Endothelial cell of umbilical vein (primary cell): ENCODE data around the gene SLTM. TPM values are rescaled to one million over a fixed set of nuclear protein-coding genes. Genes with fewer than 3 reads are reported as not detected.

ENCODE experiments used
- BruUV-seq: library from RNA; stranded (reverse); fragments of 400-500 nt; replicated peaks from 2 replicates; lab custom pipeline; 2021; lab: Mats Ljungman, UMichigan
- CTCF ChIA-PET: fragments of 300-600, 350-600 bp; sonication (Branson Sonifier 250); formaldehyde crosslinking; loops from one replicate; lab custom pipeline; 2021; ENCODE audit warnings: antibody characterized with exemption, inconsistent platforms; lab: Charles Lee
- POLR2A ChIA-PET: fragments of 300-600, 350-600 bp; sonication (Branson Sonifier 250); formaldehyde crosslinking; loops from one replicate; lab custom pipeline; 2021; ENCODE audit warnings: antibody characterized with exemption, inconsistent platforms; lab: Charles Lee
- DNase-seq: peaks from one replicate; pipeline ENCODE4 v3.0.0-alpha.2; 2011; ENCODE audit warnings: low read depth, low spot score
- FAIRE-seq: peaks from 2 replicates; lab custom pipeline; 2011; peaks lifted over from hg19 to GRCh38; lab: Jason Lieb, UNC
- H2AFZ ChIP-seq: 2 replicates; pipeline ENCODE4 v1.6.0; 2012; ENCODE audit warnings: low read depth, low read length, control low read depth, inconsistent platforms
- H3K27ac ChIP-seq: 2 replicates; pipeline ENCODE4 v1.5.1; 2011; ENCODE audit warnings: low read depth, mild to moderate bottlenecking, control low read depth, low read length, moderate library complexity; ENCODE audit not compliant: insufficient read depth
- H3K27me3 ChIP-seq, 2 experiments: 2 replicates each; pipeline versions ENCODE4 v1.6.0 to v1.6.1; 2011; ENCODE audit warnings: low read length in 2 of 2, mixed read lengths in 1 of 2; ENCODE audit not compliant: control insufficient read depth in 2 of 2, insufficient read depth in 2 of 2
- H3K36me3 ChIP-seq, 2 experiments: 2 replicates in 1 of 2; 3 replicates in 1 of 2; pipeline ENCODE4 v1.5.1; 2011; ENCODE audit warnings: low read length in 2 of 2, mild to moderate bottlenecking in 1 of 2, moderate library complexity in 1 of 2; ENCODE audit not compliant: control insufficient read depth in 2 of 2, insufficient read depth in 2 of 2; ENCODE audit errors: extremely low read depth in 1 of 2
- H3K4me1 ChIP-seq: 3 replicates; pipeline ENCODE4 v1.5.1; 2011; ENCODE audit warnings: mild to moderate bottlenecking, low read length; ENCODE audit not compliant: control insufficient read depth, insufficient read depth; ENCODE audit errors: extremely low read depth
- H3K4me2 ChIP-seq: 2 replicates; pipeline ENCODE4 v1.6.1; 2011; ENCODE audit warnings: low read length, control low read depth, mixed read lengths; ENCODE audit not compliant: insufficient read depth
- H3K4me3 ChIP-seq, 3 experiments: fragments of 200-600 bp in 1 of 3; sonication (generic), shearing (Covaris generic) in 1 of 3; replicated peaks in 1 of 3; 2 replicates each; pipeline ENCODE4 v1.5.1; 2011 to 2016; ENCODE audit warnings: control low read depth in 3 of 3, low read length in 3 of 3, mild to moderate bottlenecking in 2 of 3, inconsistent platforms in 1 of 3, low read depth in 1 of 3, moderate library complexity in 1 of 3; ENCODE audit not compliant: insufficient read depth in 1 of 3
- H3K79me2 ChIP-seq: 2 replicates; pipeline ENCODE4 v1.6.0; 2012; ENCODE audit warnings: low read length, inconsistent platforms; ENCODE audit not compliant: control insufficient read depth, insufficient read depth
- H3K9ac ChIP-seq: replicated peaks from 2 replicates; pipeline ENCODE3; 2011; ENCODE audit warnings: low read length, control low read depth; ENCODE audit not compliant: insufficient read depth; ENCODE audit errors: extremely low read depth
- H3K9me1 ChIP-seq: replicated peaks from 3 replicates; pipeline ENCODE4 v1.6.0; 2011; ENCODE audit warnings: mild to moderate bottlenecking, low read length; ENCODE audit not compliant: control insufficient read depth, insufficient read depth; ENCODE audit errors: extremely low read depth
- H3K9me3 ChIP-seq: replicated peaks from 2 replicates; pipeline ENCODE4 v1.5.1; 2012; ENCODE audit warnings: low read length, inconsistent platforms; ENCODE audit not compliant: control insufficient read depth, insufficient read depth
- H4K20me1 ChIP-seq: replicated peaks from 2 replicates; pipeline ENCODE3; 2011; ENCODE audit warnings: mild to moderate bottlenecking, low read length; ENCODE audit not compliant: control insufficient read depth, insufficient read depth; ENCODE audit errors: extremely low read depth
- EZH2 ChIP-seq: IDR thresholded peaks from 2 replicates; pipeline ENCODE4 v1.6.1; 2012; ENCODE audit warnings: borderline replicate concordance, low read depth, mild to moderate bottlenecking, moderate library complexity, low read length, inconsistent platforms; ENCODE audit not compliant: severe bottlenecking
- FOS ChIP-seq: IDR thresholded peaks from 2 replicates; pipeline ENCODE4 v1.6.1; 2011; ENCODE audit warnings: mild to moderate bottlenecking, low read length, moderate library complexity, borderline replicate concordance; ENCODE audit not compliant: insufficient read depth
- GATA2 ChIP-seq: IDR thresholded peaks from 2 replicates; pipeline ENCODE4 v1.7.0; 2011; ENCODE audit warnings: low read depth, mild to moderate bottlenecking, moderate library complexity, mixed read lengths, low read length; ENCODE audit not compliant: insufficient read length, insufficient read depth
- JUN ChIP-seq: IDR thresholded peaks from 2 replicates; pipeline ENCODE4 v1.6.1; 2011; ENCODE audit warnings: borderline replicate concordance, low read depth; ENCODE audit not compliant: insufficient read length, insufficient read depth
- MYC ChIP-seq: IDR thresholded peaks from one replicate; pipeline ENCODE4 v1.6.1; 2011; ENCODE audit warnings: mild to moderate bottlenecking, low read depth, low read length
- POLR2A ChIP-seq: IDR thresholded peaks from 2 replicates; pipeline ENCODE4 v1.6.1; 2012; ENCODE audit warnings: low read depth, mild to moderate bottlenecking, control low read depth, low read length
- POLR2AphosphoS5 ChIP-seq: IDR thresholded peaks from 2 replicates; pipeline ENCODE4 v1.6.1; 2012; ENCODE audit warnings: low read depth, mild to moderate bottlenecking, control low read depth, low read length, moderate library complexity; ENCODE audit not compliant: insufficient read depth
- dilution Hi-C: fragments of 300-500 bp; cut with MboI; formaldehyde crosslinking; loops from one replicate; pipeline ENCODE4 v1.15.0; 2019; ENCODE audit warnings: low sequenced_read_pairs; ENCODE audit not compliant: extremely low pct_ligation_motif_present
- intact Hi-C: fragments of 100-400 bp; cut with micrococcal nuclease; formaldehyde crosslinking; loops from one replicate; pipeline ENCODE4 v1.10.0; 2022
- polyA plus RNA-seq, 4 experiments: library from polyadenylated mRNA; depleted of rRNA in 3 of 4; stranded (reverse) in 3 of 4; unstranded in 1 of 4; fragments of >200 nt; gene quantifications; 2 replicates each; pipeline versions ENCODE4 v1.2.1 to v1.2.3, GENCODE V29; 2011 to 2012; ENCODE audit warnings: missing spikeins in 1 of 4
- total RNA-seq: library from RNA; stranded (reverse); gene quantifications from 2 replicates; pipeline ENCODE4 v1.2.3, GENCODE V29; 2021
- TF ChIP-seq, protein P1 (sequence below), 2 donors: IDR thresholded peaks; 1 replicate in 1 of 2; 2 replicates in 1 of 2; pipeline ENCODE4 v1.5.1; 2011; ENCODE audit warnings: low read length in 2 of 2, mild to moderate bottlenecking in 2 of 2, moderate library complexity in 2 of 2, control low read depth in 1 of 2, inconsistent platforms in 1 of 2, low read depth in 1 of 2; ENCODE audit not compliant: insufficient read depth in 1 of 2; ENCODE audit errors: extremely low read depth in 1 of 2
- TF ChIP-seq, protein P2 (sequence below): IDR thresholded peaks from 2 replicates; pipeline ENCODE4 v1.6.1; 2011; ENCODE audit not compliant: insufficient read depth, insufficient read length

The SLTM gene
- total and polyA plus RNA-seq, 2 donors (not counting 3 experiments of a cell fraction or from before 2014, with no cell fraction given), result 28.1 to 93.0 TPM

DNA sequence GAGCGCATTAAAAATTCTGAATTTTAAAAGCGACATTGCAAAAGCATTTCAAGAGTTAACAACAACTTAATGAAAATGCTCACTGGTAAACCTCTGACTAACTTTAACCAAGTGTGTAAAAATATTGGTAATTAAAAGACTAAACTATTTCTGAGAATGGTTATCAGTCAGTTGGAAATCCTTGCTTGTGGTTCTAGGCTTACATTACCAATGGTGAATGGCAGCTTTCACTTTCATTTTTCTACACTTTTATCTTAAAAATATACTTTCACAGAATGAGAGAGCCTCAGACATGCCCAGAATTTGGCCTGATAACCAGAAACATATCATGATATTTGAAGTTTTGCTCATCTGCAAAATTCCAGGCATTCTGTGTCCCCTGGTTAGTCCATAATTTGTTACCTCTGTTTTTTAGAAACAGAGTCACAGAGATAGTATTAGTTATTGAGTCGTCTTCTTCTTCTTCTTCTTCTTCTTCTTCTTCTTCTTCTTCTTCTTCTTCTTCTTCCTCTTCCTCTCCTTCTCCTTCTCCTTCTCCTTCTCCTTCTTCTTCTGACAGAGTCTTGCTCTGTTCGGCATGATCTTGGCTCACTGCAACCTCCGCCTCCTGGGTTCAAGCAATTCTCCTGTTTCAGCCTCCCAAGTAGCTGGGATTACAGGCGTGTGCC is 48.5 kb upstream of the SLTM start:
- no peaks in the 10 kb centered on the region for H3K36me3 ChIP-seq
- H2AFZ ChIP-seq, result no peak overlapping the region
- POLR2A ChIA-PET, result no interaction called here
- no TSS peak for BruUV-seq
- no peaks in the 10 kb centered on the region for H3K79me2 ChIP-seq
- H3K9me1 ChIP-seq, result no peaks in the 10 kb centered on the region
- dilution Hi-C loops, result no loop called here
- TF ChIP-seq, protein P1, sequence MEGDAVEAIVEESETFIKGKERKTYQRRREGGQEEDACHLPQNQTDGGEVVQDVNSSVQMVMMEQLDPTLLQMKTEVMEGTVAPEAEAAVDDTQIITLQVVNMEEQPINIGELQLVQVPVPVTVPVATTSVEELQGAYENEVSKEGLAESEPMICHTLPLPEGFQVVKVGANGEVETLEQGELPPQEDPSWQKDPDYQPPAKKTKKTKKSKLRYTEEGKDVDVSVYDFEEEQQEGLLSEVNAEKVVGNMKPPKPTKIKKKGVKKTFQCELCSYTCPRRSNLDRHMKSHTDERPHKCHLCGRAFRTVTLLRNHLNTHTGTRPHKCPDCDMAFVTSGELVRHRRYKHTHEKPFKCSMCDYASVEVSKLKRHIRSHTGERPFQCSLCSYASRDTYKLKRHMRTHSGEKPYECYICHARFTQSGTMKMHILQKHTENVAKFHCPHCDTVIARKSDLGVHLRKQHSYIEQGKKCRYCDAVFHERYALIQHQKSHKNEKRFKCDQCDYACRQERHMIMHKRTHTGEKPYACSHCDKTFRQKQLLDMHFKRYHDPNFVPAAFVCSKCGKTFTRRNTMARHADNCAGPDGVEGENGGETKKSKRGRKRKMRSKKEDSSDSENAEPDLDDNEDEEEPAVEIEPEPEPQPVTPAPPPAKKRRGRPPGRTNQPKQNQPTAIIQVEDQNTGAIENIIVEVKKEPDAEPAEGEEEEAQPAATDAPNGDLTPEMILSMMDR (IDR thresholded peaks at IDR 0.05; ENCODE audit: extremely low read depth in 1 of 2, insufficient read depth in 1 of 2, low read depth in 1 of 2, low read length in 2 of 2), result no peak
- TF ChIP-seq POLR2AphosphoS5 (no peak), GATA2 (no peak), FOS (no peak), EZH2 (no peak), JUN (no peak), MYC (no peak), POLR2A (no peak)
- TF ChIP-seq, protein P2, sequence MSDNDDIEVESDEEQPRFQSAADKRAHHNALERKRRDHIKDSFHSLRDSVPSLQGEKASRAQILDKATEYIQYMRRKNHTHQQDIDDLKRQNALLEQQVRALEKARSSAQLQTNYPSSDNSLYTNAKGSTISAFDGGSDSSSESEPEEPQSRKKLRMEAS, result no peak
- FAIRE-seq (no peak), DNase-seq (no peak)
- H3K27me3 ChIP-seq, result peaks cover 4 to 7% of the 10 kb centered on the region in 2 experiments
- H3K27ac ChIP-seq, result no peak overlapping the region
- CTCF ChIA-PET, result interaction anchor here (1.3 to 3.1 kb wide), 3 partner anchors 156 to 547 kb away, joined by 3 to 11 read pairs (median 7); no protein-coding TSS in a partner anchor
- intact Hi-C loops, result no loop called here
- H3K9me3 ChIP-seq, result no peaks in the 10 kb centered on the region
- no peak overlapping the region for H3K9ac ChIP-seq
- no peaks in the 10 kb centered on the region for H4K20me1 ChIP-seq
- H3K4me1 ChIP-seq, result peaks cover 1% of the 10 kb centered on the region
- no peak overlapping the region for H3K4me3 ChIP-seq
- H3K4me2 ChIP-seq, result no peak overlapping the region
